ENCODE measurements around the gene ZBTB12. TPM values are rescaled to one million over a fixed set of nuclear protein-coding genes. Genes with fewer than 3 reads are reported as not detected.

ZBTB12 gene
- total and polyA plus RNA-seq, 8 donors: 0.43 to 6.4 (median 1.8) TPM

GRCh38 chr6:31897612-31898382, 4.1 kb downstream of the ZBTB12 start, which contains the start of gene EHMT2:
TSS of gene EHMT2 (minus strand) at chr6:31897698. CDS start at chr6:31897677, 21 bp downstream.
- WGBS, 5 donors: 0 to 1% (median 1%) methylated on average over 25 to 48 of the region's 49 CpGs
- peak; percentile 85 to 97 for DNase-seq
- TF ChIP-seq EP300 (IDR thresholded peaks at IDR 0.05): no peak
- TF ChIP-seq POLR2AphosphoS5 (IDR thresholded peaks at IDR 0.05): peak; percentile 42 to 69 (median 52)
- TF ChIP-seq POLR2A (IDR thresholded peaks at IDR 0.05): no peak
- no peak for TF ChIP-seq CTCF (IDR thresholded peaks at IDR 0.05)
- Histone ChIP-seq H3K27me3 (no peaks in the 10 kb centered on the region), H3K27ac (peak within 1 kb of the TSS; percentile 85 to 91 (median 89)), H3K4me3 (peak within 1 kb of the TSS; percentile 96 to 100 (median 100)), H3K4me1 (peaks cover 29 to 60% (median 50%) of the 10 kb centered on the region in 4 donors), H3K36me3 (peaks cover 13 to 37% (median 33%) of the 10 kb centered on the region in 4 donors), H3K9me3 (no peaks in the 10 kb centered on the region)
- intact Hi-C loops (cut with DNase I; ENCODE audit: low total_unique reads): no loop called here

- no peak for TF ChIP-seq EP300 (IDR thresholded peaks at IDR 0.05)
- no peak for TF ChIP-seq CTCF (IDR thresholded peaks at IDR 0.05)
- no peak for TF ChIP-seq POLR2A (IDR thresholded peaks at IDR 0.05)
- no peak for TF ChIP-seq POLR2AphosphoS5 (IDR thresholded peaks at IDR 0.05)
- intact Hi-C loops (cut with DNase I; ENCODE audit: low total_unique reads): no loop called here
- peak overlapping the region; percentile 96 to 100 (median 100) for H3K4me3 ChIP-seq
- H3K4me1 ChIP-seq: peaks cover 25 to 54% (median 45%) of the 10 kb centered on the region in 4 donors
- WGBS, 5 donors: 1 to 4% (median 2%) methylated on average over 5 to 59 of the region's 62 CpGs
- H3K9me3 ChIP-seq: no peaks in the 10 kb centered on the region
- peaks cover 20 to 44% (median 40%) of the 10 kb centered on the region in 4 donors for H3K36me3 ChIP-seq
- no peak for DNase-seq
- H3K27me3 ChIP-seq: no peaks in the 10 kb centered on the region
- H3K27ac ChIP-seq: peak overlapping the region; percentile 70 to 91 (median 89)
Observed at GRCh38 chr6:31896856-31897611, 4.9 kb downstream of the ZBTB12 start.

- peak overlapping the region in 4 of 5 donors; percentile 86 to 91 (median 89) for H3K27ac ChIP-seq
- intact Hi-C loops (cut with DNase I; ENCODE audit: low total_unique reads): no loop called here
Observed at GRCh38 chr6:31896493-31896855, 5.4 kb downstream of the ZBTB12 start.

More at GRCh38 chr6:31896493-31896855, 5.4 kb downstream of the ZBTB12 start:
- Histone ChIP-seq H3K9me3 (no peaks in the 10 kb centered on the region), H3K36me3 (peaks cover 23 to 50% (median 46%) of the 10 kb centered on the region in 4 donors), H3K4me1 (peaks cover 25 to 52% (median 44%) of the 10 kb centered on the region in 4 donors), H3K27me3 (no peaks in the 10 kb centered on the region), H3K4me3 (peak overlapping the region; percentile 96 to 100 (median 100))
- 33 to 45% (median 38%) methylated on average over 4 of the region's 4 CpGs for WGBS, 5 donors
- no peak for DNase-seq
- TF ChIP-seq CTCF (IDR thresholded peaks at IDR 0.05) (no peak), EP300 (IDR thresholded peaks at IDR 0.05) (no peak), POLR2A (IDR thresholded peaks at IDR 0.05) (no peak), POLR2AphosphoS5 (IDR thresholded peaks at IDR 0.05) (no peak)

All from stomach (tissue), 9 donors.